IMR-90 (cell line): ENCODE data around the gene ACAA2.

Experiments used
- CEBPB ChIP-seq: IDR thresholded peaks from 2 replicates; pipeline ENCODE4 v1.6.1; 2012; ENCODE audit warnings: low read depth, low read length, improper control_type of control experiment
- CTCF ChIP-seq: conservative IDR thresholded peaks from 2 replicates; pipeline ENCODE4 v1.5.1; 2012; ENCODE audit warnings: mild to moderate bottlenecking, low read depth, low read length, improper control_type of control experiment
- FOS ChIP-seq: fragments of 150-350 bp; IDR thresholded peaks from 2 replicates; pipeline ENCODE4 v1.6.1; 2016; ENCODE audit warnings: low read depth, low read length
- MAFK ChIP-seq: IDR thresholded peaks from 2 replicates; pipeline ENCODE4 v1.6.1; 2012; ENCODE audit warnings: low read depth, low read length, improper control_type of control experiment
- MAZ ChIP-seq: IDR thresholded peaks from 2 replicates; pipeline ENCODE4 v1.6.1; 2012; ENCODE audit warnings: low read depth, mild to moderate bottlenecking, low read length, improper control_type of control experiment, moderate library complexity, borderline replicate concordance
- MXI1 ChIP-seq: IDR thresholded peaks from 2 replicates; pipeline ENCODE4 v1.6.1; 2012; ENCODE audit warnings: low read depth, mild to moderate bottlenecking, low read length, moderate library complexity, borderline replicate concordance
- POLR2A ChIP-seq: IDR thresholded peaks from 2 replicates; pipeline ENCODE4 v1.6.1; 2012; ENCODE audit warnings: mild to moderate bottlenecking, low read depth, low read length
- RAD21 ChIP-seq: IDR thresholded peaks from 2 replicates; pipeline ENCODE4 v1.6.1; 2012; ENCODE audit warnings: low read length, improper control_type of control experiment
- RCOR1 ChIP-seq: IDR thresholded peaks from 2 replicates; pipeline ENCODE4 v1.6.1; 2012; ENCODE audit warnings: mild to moderate bottlenecking, low read length, improper control_type of control experiment; ENCODE audit not compliant: insufficient replicate concordance
- RFX5 ChIP-seq: IDR thresholded peaks from 2 replicates; pipeline ENCODE4 v1.8.0; 2012; ENCODE audit warnings: low read depth, mild to moderate bottlenecking, low read length, moderate library complexity
- USF2 ChIP-seq: fragments of 150-350 bp; IDR thresholded peaks from 2 replicates; pipeline ENCODE4 v1.6.1; 2017; ENCODE audit warnings: mild to moderate bottlenecking, antibody characterized with exemption, low read length, low read depth

GRCh38 chr18:49778826-49779465, 34.4 kb downstream of the ACAA2 start:
- TF ChIP-seq RCOR1 (no peak), CTCF (no peak), POLR2A (no peak), CEBPB (no peak), RFX5 (no peak), MAZ (no peak), RAD21 (no peak), FOS (no peak), MXI1 (no peak), MAFK (no peak), USF2 (no peak)
